Measurements from ENCODE around the gene NCOA3.

Gene NCOA3

DNA sequence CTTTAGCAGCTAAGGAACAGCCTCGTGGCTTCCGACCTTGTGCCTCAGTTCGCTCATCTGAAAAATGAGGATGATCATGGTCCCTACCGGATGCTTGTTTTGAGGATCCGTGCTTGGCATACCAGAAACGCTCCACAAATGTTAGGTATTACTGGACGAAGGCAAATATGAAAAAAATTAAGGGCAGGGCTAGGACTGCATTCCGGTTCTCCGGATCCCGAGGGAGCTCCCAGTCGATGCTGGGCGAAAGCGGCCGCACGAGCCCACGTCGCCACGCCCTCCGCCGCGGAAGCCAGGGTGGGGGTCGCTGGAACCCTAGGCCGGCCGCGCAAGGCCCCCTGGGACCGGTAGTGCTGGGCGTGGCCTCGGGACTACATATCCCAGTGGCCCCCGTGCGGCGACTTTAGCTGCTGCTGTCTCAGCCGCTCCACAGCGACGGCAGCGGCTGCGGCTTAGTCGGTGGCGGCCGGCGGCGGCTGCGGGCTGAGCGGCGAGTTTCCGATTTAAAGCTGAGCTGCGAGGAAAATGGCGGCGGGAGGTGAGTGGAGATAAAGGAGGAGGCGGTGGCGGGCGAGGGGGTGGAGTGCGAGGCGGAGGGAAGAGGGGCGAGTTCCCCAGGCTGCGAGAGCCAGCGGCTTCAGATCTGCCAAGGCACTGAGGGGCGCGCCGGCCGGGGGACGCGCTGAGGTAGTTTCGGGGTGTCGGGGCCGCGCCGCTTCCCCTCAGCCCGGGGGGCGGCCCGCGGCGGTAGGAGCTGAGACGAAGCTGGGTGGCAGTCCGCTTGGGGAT is at the start of gene NCOA3:
NCOA3 (plus strand) TSS at position 406 of the 789 bp plus-strand sequence. CDS start 120,361 bp downstream, outside the sequence.
- TF ChIP-seq SP1 (IDR thresholded peaks at IDR 0.05) = no peak
- TF ChIP-seq L3MBTL2 (conservative IDR thresholded peaks at IDR 0.05) = peak; percentile 87
- TF ChIP-seq ELF4 (IDR thresholded peaks at IDR 0.05) = peak; percentile 85

DNA sequence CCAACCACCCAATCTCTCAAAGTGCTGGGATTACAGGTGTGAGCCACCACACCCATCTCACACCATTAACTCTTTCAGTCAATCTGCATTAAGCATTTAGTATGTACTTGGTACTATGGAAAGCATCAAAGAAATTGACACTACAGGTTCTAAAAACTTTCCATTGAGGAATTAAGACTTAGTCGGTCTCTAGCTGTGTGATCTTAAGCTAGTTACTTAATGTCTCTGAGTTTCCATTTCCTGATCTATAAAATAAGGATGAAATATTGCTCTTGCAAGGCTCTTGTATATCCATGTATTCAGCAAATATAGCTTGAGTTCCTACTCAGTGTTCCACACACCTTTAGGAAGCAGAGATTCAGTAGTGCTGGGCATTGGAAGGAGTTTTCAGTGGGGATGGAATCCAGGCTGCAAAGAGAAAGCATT is 48.9 kb upstream of the NCOA3 start:
- TF ChIP-seq LEF1 (IDR thresholded peaks at IDR 0.05; ENCODE audit: borderline replicate concordance) (no peak), FOXA1 (IDR thresholded peaks at IDR 0.05) (no peak), FOXK2 (IDR thresholded peaks at IDR 0.05) (no peak), SP1 (IDR thresholded peaks at IDR 0.05) (no peak), NFRKB (IDR thresholded peaks at IDR 0.05) (no peak), L3MBTL2 (conservative IDR thresholded peaks at IDR 0.05) (no peak), FOXM1 (IDR thresholded peaks at IDR 0.05; ENCODE audit: borderline replicate concordance) (no peak), ARNT (IDR thresholded peaks at IDR 0.05) (no peak), HDGF (IDR thresholded peaks at IDR 0.05; ENCODE audit: borderline replicate concordance) (no peak), TARDBP (IDR thresholded peaks at IDR 0.05) (no peak), CTBP1 (IDR thresholded peaks at IDR 0.05; ENCODE audit: borderline replicate concordance) (no peak), ELF4 (IDR thresholded peaks at IDR 0.05) (no peak), SUZ12 (IDR thresholded peaks at IDR 0.05) (no peak), ZNF384 (IDR thresholded peaks at IDR 0.05) (no peak), BHLHE40 (IDR thresholded peaks at IDR 0.05; ENCODE audit: borderline replicate concordance) (no peak)
- TF ChIP-seq, protein P1, sequence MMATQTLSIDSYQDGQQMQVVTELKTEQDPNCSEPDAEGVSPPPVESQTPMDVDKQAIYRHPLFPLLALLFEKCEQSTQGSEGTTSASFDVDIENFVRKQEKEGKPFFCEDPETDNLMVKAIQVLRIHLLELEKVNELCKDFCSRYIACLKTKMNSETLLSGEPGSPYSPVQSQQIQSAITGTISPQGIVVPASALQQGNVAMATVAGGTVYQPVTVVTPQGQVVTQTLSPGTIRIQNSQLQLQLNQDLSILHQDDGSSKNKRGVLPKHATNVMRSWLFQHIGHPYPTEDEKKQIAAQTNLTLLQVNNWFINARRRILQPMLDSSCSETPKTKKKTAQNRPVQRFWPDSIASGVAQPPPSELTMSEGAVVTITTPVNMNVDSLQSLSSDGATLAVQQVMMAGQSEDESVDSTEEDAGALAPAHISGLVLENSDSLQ (IDR thresholded peaks at IDR 0.05) = no peak
- POLR2A ChIA-PET = interaction anchor here (1.5 kb wide), 1 partner anchor 48 kb away, joined by 3 read pairs; no protein-coding TSS in a partner anchor
- CTCF ChIA-PET = no interaction called here
- no peak for DNase-seq (ENCODE audit: extremely low spot score)

More for the DNA sequence above, at the start of gene NCOA3:
- POLR2A ChIA-PET = interaction anchor here (0.7 to 1.6 kb wide), 21 partner anchors 8 to 227 kb away, joined by 3 to 18 read pairs (median 4); partner anchors contain the start of gene ZMYND8
- DNase-seq (ENCODE audit: extremely low spot score) = peak; percentile 95
- CTCF ChIA-PET = interaction anchor here (1.1 to 1.2 kb wide), 2 partner anchors 62 to 117 kb away, joined by 4 to 6 read pairs; no protein-coding TSS in a partner anchor

DNA sequence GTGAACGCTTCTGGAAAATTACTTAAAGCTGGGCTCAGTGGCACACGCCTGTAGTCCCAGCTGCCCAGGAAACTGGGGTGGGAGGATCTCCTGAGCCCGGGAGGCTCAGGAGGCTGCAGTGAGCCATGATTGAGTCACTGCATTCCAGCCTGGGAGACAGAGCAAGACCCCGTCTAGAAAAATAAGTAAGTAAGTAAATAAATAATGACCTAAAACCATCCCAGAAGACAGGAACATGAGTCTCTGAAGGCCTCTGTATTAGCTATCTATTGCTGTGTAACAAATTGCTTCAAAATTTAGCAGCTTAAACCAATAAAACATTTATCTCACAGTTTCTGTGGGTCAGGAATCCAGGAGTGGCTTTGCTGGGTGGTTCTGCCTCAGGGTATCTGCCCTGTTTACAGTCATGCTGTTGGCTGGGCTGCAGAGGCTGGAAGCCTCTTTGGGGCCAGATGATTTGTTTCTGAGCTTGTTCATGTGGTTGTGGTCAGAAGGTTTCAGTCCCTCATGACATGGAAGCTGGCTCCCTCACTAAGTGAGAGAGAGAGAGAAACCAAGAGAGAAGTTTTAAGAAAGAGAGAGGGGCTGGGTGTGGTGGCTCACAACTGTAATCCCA is 48.4 kb upstream of the NCOA3 start:
- TF ChIP-seq NFRKB (IDR thresholded peaks at IDR 0.05) (no peak), TARDBP (IDR thresholded peaks at IDR 0.05) (no peak), HDGF (IDR thresholded peaks at IDR 0.05; ENCODE audit: borderline replicate concordance) (no peak), CTBP1 (IDR thresholded peaks at IDR 0.05; ENCODE audit: borderline replicate concordance) (no peak), ELF4 (IDR thresholded peaks at IDR 0.05) (no peak), FOXK2 (IDR thresholded peaks at IDR 0.05) (no peak), SP1 (IDR thresholded peaks at IDR 0.05) (no peak), BHLHE40 (IDR thresholded peaks at IDR 0.05; ENCODE audit: borderline replicate concordance) (no peak), ZNF384 (IDR thresholded peaks at IDR 0.05) (no peak), FOXA1 (IDR thresholded peaks at IDR 0.05) (no peak), SUZ12 (IDR thresholded peaks at IDR 0.05) (no peak), LEF1 (IDR thresholded peaks at IDR 0.05; ENCODE audit: borderline replicate concordance) (no peak), ARNT (IDR thresholded peaks at IDR 0.05) (no peak), FOXM1 (IDR thresholded peaks at IDR 0.05; ENCODE audit: borderline replicate concordance) (no peak), L3MBTL2 (conservative IDR thresholded peaks at IDR 0.05) (no peak)
- TF ChIP-seq, protein P1 (IDR thresholded peaks at IDR 0.05) = no peak
- ChIA-PET POLR2A (interaction anchor here (1.5 kb wide), 1 partner anchor 48 kb away, joined by 3 read pairs; no protein-coding TSS in a partner anchor), CTCF (no interaction called here)
- DNase-seq (ENCODE audit: extremely low spot score) = no peak

DNA sequence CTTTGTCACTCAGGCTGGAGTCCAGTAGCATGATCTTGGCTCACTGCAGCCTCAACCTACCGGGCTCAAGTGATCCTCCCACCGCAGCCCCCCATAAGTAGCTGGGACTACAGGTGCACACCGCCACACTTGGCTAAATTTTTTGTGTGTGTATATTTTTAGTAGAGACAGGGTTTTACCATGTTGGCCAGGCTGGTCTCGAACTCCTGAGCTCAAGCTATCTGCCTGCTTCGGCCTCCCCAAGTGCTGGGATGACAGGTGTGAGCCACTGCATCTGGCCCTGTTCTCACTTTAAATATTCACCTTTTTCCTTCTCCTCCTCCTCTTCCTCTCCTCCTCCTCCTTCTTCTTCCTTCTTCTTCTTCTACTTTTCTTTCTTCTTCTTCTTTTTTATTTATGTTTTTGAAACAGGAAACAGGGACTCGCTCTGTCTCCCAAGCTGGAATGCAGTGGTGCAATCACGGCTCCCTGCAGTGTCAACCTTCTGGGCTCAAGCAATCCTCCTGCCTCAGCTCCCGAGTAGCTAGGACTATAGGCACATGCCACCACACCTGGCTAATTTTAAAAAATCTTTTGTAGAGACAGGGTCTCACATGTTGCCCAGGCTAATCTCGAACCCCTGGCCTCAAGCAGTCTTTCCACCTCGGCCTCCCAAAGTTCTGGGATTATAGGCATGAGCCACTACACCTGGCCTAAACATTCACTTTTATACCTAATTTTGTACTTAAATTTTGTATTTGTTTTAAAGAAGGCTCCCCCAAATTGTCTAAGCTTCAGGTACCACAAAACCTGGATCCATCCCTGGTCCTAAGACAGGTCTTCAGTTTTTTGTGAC is 47.2 kb upstream of the NCOA3 start:
- DNase-seq (ENCODE audit: extremely low spot score) = no peak
- ChIA-PET CTCF (no interaction called here), POLR2A (interaction anchor here (0.6 kb wide), 1 partner anchor 19 kb away, joined by 3 read pairs; no protein-coding TSS in a partner anchor)
- no peak for TF ChIP-seq SUZ12 (IDR thresholded peaks at IDR 0.05)
- TF ChIP-seq FOXK2 (IDR thresholded peaks at IDR 0.05) = no peak
- TF ChIP-seq, protein P1 (IDR thresholded peaks at IDR 0.05) = no peak
- TF ChIP-seq FOXA1 (IDR thresholded peaks at IDR 0.05) = no peak
- no peak for TF ChIP-seq NFRKB (IDR thresholded peaks at IDR 0.05)
- TF ChIP-seq BHLHE40 (IDR thresholded peaks at IDR 0.05; ENCODE audit: borderline replicate concordance) = no peak
